ENCODE measurements around the gene GLYATL1B.
"Not testable (repeated sequence)": the region's sequence is repeated elsewhere in the genome, so short reads cannot be mapped to it uniquely, and the experiment has no call there.

GLYATL1B gene

DNA sequence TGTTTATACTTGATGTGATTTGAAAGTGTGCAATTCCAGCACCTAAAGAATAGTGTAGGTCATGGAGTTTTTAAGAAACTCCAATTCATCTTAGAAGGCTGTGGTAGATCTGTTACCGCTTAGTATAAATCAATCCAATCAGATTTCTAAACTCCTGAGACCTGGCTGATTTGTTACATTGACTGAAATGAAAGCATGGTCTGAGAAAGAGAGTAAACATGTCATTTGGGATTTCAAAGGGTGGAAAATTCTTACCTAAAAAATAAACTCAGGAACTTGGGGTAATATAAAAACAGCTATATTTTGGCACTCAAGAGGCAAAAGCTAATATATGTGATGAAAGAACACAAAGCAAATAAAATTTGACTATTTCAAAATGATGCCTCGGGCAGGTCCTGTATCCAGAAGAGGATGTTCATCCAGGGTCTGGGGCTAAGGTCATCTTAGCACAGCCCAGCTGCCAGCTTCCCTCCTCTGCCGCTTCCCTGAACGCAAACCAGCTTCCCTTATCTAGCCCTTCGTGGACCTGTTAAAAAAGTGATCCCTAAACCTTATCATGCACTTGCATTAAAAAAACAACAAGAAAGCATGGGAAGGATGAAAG, 10.0 kb downstream of the GLYATL1B start:
- not testable (repeated sequence) for DNase-seq (ENCODE audit: low spot score)

DNA sequence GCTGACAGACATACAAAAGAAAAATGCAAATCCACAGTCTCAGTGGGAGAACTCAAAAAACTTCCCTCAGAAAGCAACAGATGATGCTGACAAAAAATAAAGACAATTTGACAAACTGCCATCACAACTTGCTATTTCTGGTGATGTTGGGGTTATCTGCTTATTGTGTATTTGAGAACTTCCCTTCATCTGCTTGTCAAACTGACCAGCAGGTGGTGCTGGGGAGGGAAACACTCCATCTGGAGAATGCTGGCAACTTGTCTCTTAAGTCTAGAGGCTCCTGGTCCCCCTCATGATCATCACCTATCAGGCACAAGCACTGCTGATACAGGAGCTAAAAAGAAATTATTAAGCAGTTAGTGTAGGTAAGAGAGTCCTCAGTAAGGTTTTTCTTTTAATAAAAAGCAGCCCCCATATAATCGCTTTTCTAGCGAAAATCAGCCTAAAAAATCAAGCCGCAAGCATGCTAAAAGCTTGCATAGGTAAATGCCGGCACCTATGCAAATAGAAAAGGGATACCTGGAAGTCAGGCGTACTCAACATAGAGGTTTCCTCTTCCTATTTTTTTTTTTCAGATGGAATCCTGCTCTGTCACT, 11.1 kb downstream of the GLYATL1B start:
- peak; percentile 66 for DNase-seq (ENCODE audit: low spot score)

DNA sequence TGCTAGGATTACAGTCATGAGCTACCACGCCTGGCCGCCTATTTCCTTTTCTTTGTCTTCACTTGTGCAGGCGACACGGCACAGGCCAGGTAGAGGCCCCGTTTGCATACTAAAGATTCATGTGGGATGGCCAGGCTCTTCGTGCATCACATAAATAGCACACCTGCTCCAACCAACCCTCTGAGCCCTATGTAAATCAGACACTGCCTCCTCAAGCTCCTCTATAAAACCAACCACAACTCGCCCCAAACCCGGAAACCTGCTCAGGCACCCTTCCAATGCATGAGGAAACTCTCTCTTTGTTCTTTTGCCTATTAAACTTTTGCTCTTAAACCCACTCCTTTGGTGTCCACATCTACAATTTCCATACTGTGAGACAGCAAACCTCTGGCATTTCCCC, 11.8 kb downstream of the GLYATL1B start:
- DNase-seq (ENCODE audit: low spot score) = not testable (repeated sequence)

DNA sequence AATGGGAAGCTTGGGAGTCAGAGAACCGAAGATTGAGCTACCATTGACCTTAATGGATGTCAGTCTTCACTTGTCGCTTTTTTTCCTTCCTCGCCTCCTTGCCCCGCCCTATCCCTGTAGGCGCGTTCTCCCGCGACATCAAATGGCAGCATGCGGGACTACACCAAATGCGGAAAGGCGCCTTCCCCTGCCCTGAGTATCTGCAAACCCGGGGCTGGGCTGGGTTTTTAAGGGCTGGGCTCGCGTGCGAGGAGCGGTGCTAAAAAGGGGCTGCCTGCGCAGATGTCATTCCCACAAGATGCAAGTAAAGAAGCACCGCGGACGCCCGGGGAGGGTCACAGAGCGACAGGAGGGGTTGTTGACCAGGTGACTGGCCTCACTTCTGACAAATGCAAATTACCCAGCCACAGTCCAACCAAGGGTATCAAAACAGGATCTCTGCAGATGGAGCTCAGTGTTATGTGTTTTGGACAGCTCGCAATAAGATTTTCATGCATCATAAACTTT, 16.2 kb downstream of the GLYATL1B start:
- DNase-seq (ENCODE audit: low spot score) = peak; percentile 44

DNA sequence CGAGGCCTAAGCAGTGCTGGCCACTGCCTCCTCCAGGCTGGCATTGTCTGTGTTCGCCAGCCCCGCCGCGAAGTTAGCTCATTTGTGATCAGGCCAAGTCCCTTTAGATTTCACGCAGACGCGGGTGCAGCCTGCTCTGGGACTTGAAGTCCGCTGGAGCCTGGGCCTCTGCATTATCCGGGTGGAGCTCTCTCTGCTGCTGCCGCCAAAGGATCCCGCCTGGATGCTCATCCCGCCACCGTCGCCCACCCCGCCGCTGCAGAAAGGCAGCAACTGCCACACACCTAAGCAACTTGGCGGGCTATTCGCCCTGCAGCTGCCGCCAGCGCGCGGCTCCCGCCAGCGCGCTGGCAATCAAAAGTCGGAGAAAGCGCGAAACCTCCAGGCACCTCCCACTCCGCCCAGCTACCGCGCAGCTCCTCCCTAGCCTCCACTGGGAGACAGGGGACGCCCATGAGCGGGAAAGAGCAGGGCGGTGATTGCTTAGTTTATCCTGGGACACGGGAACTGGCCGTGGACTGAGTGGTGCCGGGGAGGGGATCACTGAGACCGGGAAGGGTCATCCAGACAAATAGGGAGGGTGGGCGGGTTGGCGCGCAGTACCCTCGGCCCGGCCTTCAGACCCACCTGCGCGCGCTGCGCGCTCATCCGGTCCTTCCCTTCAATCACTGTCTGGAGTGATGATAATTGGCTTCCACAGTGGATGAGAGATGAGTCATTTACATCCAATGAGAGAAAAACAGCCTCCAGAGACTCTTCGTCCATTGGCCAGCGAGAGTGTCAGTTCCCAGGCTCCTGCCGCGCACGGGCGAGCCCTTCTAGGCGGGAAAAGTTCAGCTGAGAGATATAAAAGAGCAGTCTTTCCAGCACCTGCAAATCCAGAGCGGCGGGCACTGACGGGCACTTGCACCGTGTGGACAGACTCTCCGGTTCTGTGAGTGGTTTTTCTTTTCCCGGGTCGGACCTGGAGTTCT, 20.5 kb downstream of the GLYATL1B start, which contains the start of gene FAM111B:
FAM111B (plus strand) TSS at position 875 of the 974 bp plus-strand sequence. CDS start 2,389 bp downstream, outside the sequence.
- DNase-seq (ENCODE audit: low spot score) = peak; percentile 93

DNA sequence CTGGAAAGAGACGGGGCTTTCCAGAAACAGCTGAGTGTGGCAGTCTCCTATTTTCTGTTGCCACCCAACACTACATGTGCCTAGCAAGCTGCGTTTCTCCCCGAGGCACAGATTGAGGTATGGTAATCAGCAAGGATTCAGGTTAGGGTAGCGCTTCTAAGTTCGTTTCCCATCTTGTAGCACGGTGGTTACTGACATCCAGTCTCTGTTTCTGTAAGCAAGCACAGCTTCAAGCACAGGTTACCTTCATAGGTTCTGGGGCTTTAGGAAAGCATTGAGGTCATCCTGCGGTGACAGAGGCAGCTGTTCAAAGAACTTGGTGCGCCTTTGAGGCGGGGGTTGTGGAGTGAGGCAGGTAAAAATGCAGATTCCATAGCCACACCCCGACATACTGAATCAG, 21.6 kb downstream of the GLYATL1B start:
- DNase-seq (ENCODE audit: low spot score) = not testable (repeated sequence)

DNA sequence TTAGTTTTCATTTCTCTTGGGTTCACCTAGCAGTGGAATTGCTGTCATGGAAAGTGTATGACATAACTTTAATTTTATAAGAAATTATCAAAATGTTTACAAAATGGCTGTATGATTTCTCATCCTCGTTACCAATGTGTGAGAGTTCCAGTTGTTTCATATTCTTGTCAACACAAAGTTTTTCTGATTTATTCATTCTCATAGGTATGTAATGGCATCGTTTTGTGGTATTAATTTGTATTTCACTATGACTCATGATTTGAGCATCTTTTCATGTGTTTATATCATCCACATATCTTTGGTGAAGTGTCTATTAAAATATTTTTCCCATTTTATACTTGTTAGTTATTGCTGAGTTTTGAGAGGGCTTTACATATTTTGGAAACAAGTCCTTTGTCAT, 26.4 kb downstream of the GLYATL1B start:
- DNase-seq (ENCODE audit: low spot score) = no peak

DNA sequence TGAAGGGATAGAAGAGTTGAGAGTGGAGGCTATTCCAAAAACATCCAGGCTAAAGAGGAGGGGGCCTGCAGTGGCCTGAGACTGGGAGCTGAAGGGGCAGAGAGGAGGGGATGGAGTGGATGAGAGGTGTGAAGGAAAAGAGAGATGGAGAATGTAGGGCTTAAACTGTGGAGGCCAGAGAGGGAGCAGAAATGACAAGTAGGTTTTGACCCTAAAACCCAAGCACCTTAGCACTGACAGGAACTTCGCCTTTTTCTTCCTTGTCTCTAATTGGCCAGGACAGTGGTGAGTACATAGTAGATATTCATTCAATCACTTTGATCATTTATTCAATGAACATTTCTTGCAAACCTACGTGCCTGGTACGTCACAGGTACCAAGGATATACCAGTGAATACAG, 28.2 kb downstream of the GLYATL1B start:
- DNase-seq (ENCODE audit: low spot score) = no peak

DNA sequence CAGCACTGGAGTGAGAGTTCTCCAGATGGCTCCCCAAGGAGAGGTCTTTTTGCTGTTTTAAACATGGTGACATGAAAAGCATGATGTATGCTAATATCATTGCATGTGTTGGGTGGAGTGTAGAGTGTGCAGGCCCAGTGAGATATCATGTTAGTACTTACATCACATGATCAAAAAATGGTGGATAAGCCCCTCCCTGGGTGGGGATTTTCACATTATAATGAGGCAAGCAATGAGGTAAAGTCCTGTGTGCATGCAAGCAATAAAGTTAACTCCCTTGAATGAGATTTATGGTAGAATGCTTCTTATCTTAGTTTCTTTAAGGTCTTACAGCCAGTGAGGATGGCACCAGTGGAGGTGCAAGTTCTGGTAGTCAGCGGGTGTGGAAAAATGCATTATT, 29.4 kb downstream of the GLYATL1B start:
- DNase-seq (ENCODE audit: low spot score) = no peak

DNA sequence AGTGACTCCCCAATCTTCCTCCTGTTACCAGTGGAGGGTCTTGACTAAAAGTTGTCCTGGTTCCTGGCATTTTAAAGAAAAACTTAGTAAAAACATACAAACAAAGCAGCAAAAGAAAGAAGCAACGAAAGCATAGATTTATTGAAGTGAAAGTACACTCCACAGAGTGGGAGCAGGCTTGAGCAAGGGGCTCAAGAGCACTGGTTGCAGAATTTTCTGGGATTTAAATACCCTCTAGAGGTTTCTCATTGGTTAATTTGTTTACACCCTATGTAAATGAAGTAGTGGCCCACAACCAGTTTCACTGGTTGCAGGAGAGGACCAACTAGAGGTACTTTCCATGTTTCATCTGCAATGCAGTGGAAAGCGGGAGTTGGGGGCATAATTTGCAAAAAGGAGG, 31.7 kb downstream of the GLYATL1B start:
- DNase-seq (ENCODE audit: low spot score) = no peak

DNA sequence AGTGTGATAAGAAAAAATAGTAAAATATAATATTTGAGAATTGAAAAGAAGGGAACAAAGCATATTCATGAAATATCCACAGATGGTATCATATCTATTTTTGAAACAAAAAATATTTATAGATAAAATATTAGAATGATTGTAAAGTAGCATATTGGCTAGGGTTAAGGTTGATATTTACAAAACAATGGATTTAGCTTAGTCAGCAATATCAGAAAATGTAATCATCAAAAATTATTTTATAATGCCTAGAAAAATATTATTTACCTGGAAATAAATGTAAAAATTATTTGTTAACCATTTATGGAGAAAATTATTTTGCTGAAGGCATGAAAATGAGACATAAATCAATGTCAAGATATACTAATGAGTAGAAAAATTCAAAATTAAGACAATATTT, 33.7 kb downstream of the GLYATL1B start:
- DNase-seq (ENCODE audit: low spot score) = no peak

DNA sequence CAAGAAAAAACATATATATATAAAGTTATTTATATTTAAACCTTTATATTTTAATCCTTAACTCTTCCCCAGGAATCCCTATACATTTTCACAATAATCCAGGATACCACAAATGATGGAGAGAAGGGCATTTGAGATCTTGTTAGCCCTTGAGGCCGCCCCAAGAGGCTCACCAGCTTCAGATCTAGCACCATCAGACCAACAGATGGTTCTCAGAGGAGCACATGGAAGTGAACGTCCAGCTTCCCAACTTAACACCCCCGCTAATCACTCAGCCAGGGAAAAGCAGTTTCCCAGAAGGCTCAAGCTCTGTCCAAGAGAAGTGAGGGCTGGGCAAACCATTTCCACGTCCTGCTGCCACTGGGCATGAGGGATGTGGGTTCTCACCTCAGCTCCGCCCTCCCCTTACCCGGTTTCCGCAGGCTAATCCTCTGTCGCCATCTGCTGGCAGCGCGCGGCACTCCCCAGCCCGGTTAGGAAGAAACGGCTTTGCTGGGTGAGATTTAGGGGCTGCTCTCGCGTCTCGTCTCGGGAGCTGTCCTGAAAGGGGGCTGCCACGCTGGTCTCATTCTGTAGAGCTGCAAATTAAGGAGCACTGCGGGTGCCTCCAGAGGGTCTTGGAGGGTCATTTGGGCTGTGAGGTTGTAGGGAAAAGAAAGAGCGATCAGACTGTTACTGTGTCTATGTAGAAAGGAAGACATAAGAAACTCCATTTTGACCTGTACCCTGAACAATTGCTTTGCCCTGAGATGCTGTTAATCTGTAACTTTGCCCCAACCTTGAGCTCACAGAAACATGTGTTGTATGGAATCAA, 49.7 kb downstream of the GLYATL1B start:
- peak; percentile 62 for DNase-seq (ENCODE audit: low spot score)

DNA sequence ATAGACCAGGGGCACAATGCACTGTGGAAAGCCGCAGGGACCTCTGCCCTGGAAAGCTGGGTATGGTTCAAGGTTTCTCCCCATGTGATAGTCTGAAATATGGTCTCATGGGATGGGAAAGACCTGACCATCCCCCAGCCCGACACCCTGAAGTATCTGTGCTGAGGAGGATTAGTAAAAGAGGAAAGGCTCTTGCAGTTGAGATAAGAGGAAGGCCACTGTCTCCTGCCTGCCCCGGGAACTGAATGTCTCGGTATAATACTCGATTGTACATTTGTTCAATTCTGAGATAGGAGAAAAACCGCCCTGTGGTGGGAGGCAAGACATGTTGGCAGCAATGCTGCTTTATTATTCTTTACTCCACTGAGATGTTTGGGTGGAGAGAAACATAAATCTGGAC, 50.4 kb downstream of the GLYATL1B start:
- DNase-seq (ENCODE audit: low spot score) = not testable (repeated sequence)

DNA sequence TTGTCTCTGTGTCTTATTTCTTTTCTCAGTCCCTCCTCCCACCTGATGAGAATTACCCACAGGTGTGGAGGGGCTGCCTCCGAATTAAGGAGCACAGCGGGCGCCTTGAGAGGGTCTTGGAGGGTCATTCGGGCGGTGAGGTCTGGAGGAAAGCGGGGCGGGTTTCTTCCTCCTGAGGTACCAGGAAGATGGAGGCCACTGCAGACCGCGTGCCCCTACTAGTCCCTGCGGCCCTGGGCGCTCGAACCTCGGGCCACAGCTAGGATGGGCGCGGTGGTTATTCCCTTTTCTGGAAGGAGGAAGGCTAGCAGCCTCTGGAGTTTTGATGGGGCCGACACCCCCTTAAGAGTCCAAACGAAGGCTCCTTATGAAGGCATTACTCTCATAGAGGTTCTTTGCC, 51.1 kb downstream of the GLYATL1B start:
- no peak for DNase-seq (ENCODE audit: low spot score)

DNA sequence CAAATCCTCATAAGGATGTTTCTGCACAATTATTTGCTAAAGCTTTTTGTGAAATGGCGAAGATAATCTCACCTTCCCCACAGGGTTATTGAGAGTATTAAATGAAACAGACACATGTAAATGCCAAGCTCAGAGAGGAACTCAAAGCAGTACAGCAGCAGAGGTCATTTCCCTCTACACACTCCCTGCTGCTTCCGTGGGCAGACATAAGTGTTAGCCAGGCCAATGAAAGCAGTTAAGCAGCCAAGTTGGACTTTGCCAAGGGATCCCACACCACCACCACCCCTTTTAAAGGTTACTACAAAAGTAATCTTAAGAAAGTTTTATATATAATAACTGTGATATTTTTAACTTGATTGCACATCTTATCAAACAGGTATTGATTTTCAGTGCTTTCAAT, 52.5 kb downstream of the GLYATL1B start:
- DNase-seq (ENCODE audit: low spot score) = no peak

DNA sequence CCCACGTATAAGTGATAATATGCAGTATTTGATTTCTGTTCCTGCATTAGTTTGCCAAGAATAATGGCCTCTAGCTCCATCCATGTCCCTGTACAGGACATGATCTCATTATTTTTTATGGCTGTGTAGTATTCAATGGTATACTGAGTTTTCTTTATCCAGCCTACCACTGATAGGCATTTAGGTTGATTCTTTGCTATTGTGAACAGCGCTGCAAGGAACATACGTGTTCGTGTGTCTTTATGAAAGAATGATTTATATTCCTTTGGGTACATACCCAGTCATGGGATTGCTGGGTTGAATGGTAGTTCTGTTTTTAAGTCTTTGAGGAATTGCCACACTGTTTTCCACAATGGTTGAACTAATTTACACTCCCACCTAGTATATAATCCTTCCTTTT, 55.1 kb downstream of the GLYATL1B start:
- DNase-seq (ENCODE audit: low spot score) = no peak

DNA sequence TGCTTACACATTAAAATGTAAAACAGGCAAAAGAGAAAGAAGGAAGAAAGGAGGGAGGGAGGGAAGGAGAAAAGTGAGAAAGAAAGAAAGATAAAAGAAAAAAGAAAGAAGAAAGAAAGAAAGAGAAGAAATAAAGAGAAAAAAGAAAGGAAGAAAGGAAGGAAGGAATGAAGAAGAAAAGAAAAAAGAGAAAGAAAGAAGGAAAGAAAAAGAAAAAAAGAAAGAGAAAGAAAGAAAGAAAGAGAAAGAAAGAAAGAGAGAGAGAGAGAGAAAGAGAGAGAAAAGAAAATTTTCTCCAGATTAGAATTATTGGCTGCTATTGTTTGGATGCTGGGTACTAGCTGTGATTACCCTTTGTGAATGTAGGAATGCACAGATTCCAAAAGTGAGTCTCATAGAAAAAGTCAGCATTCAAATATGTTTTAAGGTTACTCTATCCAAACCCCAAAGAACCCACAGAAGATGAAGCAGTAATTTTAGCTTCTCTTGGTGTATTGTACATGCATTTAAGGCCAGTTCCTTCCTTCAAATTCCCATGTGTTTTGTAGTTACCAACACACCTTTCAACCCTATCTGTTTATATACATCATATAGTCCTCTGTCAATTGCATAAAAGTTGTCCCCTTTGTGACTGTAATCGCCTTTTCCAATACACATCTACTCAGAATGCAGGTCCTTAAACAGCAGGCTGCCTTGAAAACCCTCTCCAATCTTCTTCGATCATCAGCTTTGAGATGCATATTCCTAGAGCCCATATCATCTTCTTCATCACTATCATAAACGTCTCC, 55.8 kb downstream of the GLYATL1B start:
- DNase-seq (ENCODE audit: low spot score) = no peak

DNA sequence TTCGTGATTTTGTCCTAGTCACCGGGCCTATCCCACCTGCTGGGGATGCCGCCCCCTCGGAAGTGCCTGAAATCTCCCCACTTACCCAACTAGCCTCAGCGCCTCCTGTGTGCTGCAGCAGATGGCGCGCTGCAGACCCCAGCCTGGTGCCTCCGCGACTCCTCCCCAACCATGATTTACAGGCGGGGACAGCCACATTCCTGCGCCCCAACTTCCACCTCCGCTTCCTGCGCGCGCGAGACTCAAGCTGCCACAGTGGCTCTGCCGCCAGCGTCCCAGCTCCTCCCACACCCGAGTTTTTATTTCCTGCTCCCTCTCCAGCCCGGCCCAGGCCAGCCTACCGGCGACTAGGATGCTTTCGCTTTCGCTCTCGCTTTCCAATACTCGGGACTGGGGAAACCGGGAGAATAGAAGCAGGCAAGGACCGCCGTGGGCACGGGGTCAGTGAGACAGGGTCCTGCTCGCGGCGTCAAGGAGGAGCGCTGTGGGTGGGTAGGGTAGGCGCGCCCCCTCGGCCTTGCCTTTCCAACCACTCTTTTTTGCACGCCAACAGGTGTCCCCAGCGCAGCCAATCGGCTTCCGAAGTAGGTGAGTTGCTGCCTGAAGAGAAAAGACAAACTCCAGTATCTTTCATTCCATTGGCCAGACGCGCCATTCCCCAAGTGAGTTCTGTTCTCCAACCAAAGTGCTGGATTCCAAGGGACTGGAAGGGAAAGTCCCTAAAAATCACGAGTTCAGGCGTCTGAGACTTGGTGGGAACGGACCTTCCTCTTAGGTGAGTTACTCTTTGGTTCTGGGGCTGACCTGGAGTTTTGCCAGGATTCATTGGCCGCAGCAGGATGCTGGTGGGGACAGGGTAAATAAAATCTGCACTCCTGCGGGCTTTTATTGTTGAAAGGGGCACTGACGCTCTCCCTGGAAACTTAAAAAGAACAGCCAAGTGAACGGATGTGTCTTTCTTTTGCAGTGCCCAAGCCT, 56.7 kb downstream of the GLYATL1B start, which contains the start of gene FAM111A:
FAM111A (plus strand) TSS at position 327 of the 978 bp plus-strand sequence. CDS start 6,017 bp downstream, outside the sequence.
- DNase-seq (ENCODE audit: low spot score) = peak; percentile 73

DNA sequence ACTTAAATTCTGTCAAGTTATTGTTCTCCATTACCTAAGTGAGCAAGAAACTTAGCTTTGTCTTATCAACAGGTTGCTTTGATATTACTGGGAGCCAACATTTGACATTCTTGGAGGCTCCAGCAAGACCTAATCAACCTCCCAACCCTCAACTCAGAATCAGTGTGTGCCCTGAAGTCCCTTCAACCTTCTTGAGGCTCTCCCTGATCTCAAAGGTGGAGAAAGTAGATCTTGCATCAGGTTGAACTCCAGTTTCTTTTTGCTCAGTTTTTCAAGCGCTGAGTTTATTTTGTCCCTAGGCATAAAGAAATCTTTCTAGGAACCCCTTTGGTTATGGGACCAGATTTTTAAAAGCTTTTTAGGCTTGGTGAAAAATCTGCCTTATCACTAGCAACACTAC, 58.0 kb downstream of the GLYATL1B start:
- peak; percentile 35 for DNase-seq (ENCODE audit: low spot score)

Data from pons (tissue), 1 donor.